HG03139 (cell line): ENCODE results near the gene TMCO6.
"Not testable (repeated sequence)": the region's sequence is repeated elsewhere in the genome, so short reads cannot be mapped to it uniquely, and the experiment has no call there.

Source experiments
- ATAC-seq: cut with Tn5 transposase; IDR thresholded peaks from one replicate; pipeline ENCODE4 v1.9.1; 2021; ENCODE audit not compliant: unreplicated experiment

Gene TMCO6

DNA sequence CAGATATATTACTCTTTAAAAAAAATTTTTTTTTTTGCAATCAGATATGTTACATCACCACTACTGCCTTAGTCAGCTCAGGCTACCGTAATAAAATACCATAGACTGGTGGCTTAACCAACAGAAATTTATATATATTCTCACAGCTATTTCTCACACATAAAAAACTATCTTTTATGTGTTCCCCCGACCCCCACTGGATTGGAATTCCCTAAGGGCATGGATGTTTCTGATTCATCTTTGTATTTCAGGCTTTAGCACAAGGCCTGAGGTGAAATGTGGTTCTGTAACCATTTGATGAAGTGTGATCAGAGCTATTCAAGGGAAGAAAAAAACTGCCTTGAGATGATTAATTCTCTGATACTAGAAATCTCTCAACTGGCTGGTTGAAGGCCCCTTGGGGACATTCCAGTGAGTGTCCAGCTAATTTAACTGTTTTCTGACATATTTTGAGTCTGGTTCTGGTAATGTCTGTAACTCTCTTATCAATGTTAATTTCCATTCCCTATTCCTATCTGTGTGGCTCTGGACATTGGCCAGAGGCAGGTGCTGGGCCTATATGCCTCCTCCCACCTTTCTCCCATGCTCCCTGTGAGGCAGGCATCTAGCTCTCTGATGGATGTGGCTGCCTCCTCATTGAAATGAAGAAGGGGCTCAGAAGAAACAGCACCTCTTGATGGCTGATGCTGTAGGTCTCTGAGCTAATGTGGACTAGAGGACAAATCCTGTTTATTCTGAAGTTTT, 8.8 kb upstream of the TMCO6 start:
- no peak for ATAC-seq

GRCh38 chr5:140631036-140631417, 8.2 kb upstream of the TMCO6 start:
- no peak for ATAC-seq

- peak; percentile 41 for ATAC-seq
Measured at GRCh38 chr5:140631831-140632365, 7.4 kb upstream of the TMCO6 start.

DNA sequence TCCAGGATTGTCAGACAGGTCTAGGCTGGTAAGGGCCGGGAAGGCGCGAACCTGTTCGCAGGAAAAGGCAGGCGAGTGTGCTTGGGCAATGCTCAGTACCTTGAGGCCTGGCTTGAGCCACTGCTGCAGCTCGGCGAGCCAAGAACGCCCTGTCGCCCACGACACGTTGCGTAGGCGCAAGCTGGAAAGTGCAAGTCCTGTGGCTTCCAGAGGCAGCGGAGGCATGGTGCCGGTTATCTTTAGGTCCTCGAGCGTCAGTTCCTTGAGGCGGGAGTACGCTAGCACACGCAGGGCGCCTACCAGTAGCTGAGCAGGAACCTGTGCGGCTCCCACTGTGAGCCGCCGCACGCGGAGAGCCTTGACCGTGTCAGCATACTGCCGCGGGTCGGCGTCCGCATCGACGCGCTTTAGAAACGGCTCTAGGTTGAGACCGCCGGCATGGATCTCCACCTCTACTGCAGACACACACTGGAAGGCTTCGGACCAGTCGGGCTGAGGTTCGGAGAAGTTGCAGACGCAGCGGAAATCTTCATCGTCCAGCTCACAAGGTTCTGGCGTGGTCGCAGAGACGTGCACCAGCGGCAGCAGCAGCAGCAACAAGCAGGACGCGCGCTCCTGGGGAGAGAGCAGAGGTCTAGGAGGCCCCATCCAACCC, 6.8 kb upstream of the TMCO6 start:
- ATAC-seq: peak; percentile 39

- ATAC-seq: no peak
Measured at GRCh38 chr5:140633021-140633471, 6.2 kb upstream of the TMCO6 start, which contains the start of gene CD14. CD14 (minus strand) TSS chr5:140633175; CDS start chr5:140633071, 104 bp downstream.

DNA sequence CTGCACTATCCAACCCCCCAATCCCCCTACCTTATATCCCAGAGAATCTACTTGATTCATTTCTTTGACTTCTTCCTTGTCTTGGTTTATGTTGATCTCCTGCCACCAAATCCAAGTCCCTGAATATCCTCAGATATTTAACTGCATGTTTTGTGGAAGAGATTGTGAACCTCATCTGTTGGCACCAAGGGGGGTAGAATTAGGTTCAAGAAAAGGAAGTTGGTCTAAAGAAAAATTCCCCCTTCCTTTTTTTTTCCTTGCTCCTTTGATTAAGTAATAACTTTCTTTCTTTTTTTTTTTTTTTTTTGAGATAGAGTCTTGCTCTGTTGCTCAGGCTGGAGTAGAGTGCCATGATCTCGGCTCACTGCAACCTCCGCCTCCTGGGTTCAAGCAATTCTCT, 5.8 kb upstream of the TMCO6 start:
- ATAC-seq: no peak

- ATAC-seq: no peak
Measured at GRCh38 chr5:140634103-140634502, 5.1 kb upstream of the TMCO6 start.

DNA sequence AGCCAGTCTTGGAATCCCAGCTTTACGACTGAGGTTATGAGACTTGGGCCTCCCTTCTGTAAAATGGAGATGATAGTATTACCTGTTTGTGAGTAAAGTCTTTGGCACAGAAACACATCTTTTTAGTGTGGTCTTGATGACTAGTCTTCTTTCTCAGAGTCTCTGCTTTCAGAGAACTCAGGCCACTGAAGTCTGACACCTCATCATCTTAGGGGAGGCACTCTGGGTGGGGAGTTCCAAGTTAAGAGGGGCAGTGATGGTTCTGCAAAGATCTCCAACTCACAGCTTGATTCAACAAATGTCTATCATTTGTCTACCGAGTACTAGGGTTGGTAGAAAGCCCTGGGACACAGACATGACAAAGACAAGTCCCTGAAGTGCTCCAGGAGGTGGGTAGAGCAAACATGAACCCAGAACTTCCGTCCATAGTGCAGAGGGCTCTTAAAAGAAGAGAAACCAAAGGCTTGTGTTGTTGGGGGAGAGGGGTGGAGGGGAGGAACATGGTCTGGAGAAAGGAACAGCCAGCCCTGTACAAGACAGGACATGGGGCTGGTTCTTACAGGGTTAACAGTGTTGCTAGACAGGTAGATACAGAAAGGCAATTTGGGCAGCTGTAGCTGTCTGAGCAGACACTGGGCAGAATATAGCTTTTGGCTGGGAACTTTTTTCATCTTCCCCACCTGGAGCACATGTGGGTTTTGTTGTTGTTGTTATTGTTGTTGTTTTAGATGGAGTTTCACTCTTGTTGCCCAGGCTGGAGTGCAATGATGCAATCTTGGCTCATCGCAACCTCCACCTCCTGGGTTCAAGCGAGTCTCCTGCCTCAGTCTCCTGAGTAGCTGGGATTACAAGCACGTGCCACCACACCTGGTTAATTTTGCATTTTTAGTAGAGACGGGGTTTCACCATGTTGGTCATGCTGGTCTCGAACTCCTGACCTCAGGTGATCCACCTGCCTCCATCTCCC, 3.7 kb upstream of the TMCO6 start:
- no peak for ATAC-seq

DNA sequence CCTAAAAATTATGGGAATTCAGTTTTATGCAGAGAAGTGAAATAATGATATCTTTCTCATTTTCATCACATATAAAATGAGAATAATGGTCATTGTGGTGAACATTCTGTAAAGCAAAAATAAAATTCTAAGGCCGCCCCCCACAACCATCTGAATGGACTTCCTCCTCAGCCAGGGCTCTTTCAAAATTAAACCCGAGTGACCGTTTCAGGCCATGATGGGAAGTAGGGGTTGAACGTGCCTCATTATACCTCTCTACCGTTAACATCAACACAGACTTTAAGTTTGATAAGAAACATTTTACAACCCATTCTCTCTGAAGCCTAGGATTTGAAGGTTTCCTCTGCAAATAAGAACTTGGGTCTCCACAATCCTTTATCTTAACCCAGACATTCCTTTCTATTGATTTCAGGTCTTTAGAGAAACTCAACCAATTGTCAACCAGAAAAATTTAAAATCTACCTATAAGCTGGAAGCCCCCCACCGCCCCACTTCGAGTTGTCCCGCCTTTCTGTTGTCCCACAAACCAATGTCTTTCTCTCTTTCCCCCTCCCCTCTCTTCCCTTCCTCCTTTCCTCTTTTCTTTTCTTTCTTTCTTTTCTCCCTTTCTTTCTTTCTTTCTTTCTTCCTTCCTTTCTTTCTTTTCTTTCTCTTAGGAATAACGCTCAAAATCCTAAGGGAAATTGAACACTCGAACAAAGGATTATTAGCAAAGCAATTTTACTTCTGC, 1.7 kb upstream of the TMCO6 start:
- ATAC-seq: no peak

DNA sequence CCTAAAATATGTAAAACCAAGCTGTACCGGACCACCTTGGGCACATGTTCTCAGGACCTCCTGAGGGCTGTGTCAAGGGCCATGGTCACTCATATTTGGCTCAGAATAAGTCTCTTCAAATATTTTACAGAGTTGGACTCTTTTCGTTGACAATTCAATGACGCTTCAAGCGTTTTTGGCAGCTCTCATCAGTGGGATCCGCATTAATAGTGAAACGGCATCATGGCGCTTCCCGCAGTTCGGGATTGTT, 428 bp upstream of the TMCO6 start:
- not testable (repeated sequence) for ATAC-seq

GRCh38 chr5:140641716-140642115, 2.5 kb downstream of the TMCO6 start:
- ATAC-seq: no peak

DNA sequence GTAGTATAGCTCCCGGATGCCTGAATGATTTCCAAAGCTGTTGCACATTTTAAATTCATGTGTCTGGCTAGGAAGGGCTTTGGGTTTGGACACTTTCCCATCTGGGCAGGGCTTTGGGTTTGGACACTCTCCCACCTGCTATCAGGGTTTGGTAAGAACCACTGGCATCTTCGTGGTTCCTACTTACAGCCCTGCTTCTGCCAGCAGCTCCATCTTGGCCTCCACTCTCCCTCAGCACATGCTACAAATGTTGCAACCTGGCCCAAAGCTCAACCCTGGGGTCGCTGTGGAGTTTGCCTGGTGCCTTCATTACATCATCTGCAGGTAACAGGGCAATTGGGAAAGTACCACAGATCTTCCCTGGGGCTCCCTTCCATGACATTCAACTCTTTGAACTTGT, 3.5 kb downstream of the TMCO6 start:
- ATAC-seq: no peak

DNA sequence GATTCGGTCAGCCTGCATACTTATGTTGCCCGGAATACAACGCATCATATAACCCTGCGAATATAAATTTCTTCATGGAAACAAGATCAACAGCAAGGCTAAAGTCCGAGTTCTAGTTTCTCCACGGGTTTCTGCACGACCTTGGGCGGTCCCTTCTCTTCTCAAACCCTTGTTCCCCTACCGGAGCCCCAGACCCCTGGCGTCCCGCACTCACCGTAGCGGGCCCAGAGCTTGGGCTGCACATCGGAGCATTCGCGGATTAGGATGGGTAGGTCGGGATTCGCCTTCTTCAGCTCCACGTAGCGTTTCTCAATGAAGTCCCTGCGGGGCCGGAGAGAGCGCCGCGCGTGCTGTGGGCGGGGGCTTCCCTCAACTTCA, 7.8 kb downstream of the TMCO6 start:
- no peak for ATAC-seq

DNA sequence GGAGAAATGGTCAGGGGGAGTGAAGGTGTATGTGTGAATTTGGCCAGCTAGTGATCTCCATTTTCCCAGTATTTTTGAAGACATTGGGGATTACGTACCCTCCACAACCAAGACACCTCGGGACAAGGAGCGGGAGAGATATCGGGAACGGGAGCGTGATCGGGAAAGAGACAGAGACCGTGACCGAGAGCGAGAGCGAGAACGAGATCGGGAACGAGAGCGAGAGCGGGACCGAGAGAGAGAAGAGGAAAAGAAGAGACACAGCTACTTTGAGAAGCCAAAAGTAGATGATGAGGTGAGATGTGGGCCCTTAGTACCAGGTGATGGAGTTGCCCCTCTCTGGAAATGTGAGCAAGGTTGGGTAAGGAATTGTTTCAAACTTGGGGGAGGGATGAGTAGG, 19.6 kb downstream of the TMCO6 start:
- no peak for ATAC-seq

GRCh38 chr5:140660371-140660770, 21.1 kb downstream of the TMCO6 start:
- not testable (repeated sequence) for ATAC-seq

- ATAC-seq: peak; percentile 2
Measured at GRCh38 chr5:140664030-140664358, 24.7 kb downstream of the TMCO6 start.

DNA sequence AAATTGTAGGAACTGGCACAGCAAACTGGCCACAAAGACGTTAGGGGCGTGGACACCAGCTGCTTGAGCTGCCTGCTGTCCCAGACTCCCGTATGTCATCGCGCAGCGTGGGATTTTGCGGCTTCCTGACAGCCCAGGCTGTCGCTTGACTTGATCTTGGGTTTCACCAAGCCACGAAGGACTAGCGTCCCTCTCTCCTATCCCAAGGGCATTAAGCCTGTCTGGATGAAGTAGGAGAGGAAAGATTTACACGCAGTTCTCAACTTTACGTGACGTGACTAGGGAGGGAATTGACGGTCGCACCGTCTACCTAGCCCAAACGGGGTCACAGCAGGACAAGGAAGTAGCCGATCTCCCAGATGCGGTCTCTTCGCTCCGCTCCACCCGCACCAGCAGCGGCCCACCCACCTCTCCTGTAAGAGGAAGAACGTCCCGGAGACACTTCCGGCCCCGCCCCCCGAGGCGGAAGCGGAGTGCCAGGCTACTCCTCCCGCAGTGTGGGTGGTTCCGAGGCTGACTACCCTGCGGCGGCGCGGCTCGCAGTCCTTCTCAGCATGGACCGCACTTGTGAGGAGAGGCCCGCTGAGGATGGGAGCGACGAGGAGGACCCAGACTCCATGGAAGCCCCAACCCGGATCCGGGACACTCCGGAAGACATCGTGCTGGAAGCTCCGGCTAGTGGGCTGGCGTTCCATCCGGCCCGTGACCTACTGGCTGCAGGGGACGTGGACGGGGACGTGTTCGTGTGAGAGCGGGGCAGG, 25.3 kb downstream of the TMCO6 start, which contains the start of gene WDR55:
WDR55 (plus strand) TSS at position 546 of the 761 bp plus-strand sequence; CDS start at position 555, 9 bp downstream.
- peak; percentile 98 for ATAC-seq

GRCh38 chr5:140671035-140671434, 31.8 kb downstream of the TMCO6 start:
- ATAC-seq: not testable (repeated sequence)

DNA sequence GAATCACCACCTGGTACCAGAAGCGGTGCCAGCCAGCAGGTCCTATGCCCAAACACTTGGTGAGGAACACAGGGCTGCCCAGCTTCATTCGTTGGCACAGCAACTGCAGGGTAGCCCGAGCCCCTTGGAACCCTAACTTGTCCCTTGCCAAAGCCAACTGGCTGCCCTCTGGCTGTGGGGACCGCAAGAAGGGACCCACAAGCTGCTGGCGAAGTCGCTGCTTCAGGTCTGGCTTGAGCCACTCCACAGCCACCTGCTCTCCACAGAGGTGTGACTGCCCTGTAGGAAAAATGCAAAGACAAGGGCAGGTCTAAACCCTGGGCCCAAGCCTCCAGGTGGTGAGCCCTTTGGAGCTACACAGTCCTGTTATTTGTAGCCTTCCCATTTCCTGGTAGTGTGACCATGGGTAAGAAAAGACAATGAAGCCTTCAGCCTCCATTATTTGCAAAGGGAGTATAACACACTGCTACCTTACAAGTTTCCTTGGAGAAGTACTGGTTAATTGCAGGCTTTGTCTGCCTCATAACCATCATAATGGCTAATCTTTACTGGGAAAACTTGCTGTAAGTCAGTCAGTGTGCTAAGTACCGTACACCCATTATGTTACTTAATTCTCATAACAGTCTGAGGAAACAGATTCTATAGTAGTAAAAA, 32.3 kb downstream of the TMCO6 start:
- ATAC-seq: no peak
